ENCODE data around the gene BPIFA3.

- TF ChIP-seq POLR2AphosphoS5 (IDR thresholded peaks at IDR 0.05) (no peak), CTCF (IDR thresholded peaks at IDR 0.05) (no peak), POLR2A (IDR thresholded peaks at IDR 0.05; ENCODE audit: low read depth) (no peak), EP300 (IDR thresholded peaks at IDR 0.05) (no peak)
Measured at GRCh38 chr20:33235696-33236095, 18.5 kb downstream of the BPIFA3 start, which contains the start of gene BPIFA1.

Measured in esophagus muscularis mucosa (tissue), 4 donors.